ENCODE measurements around the gene PLA2G12A. TPM values are rescaled to one million over a fixed set of nuclear protein-coding genes. Genes with fewer than 3 reads are reported as not detected.

Gene PLA2G12A
- total RNA-seq, result 12.9 and 13.9 TPM in 2 replicates

GRCh38 chr4:109729718-109730618, at the start of gene PLA2G12A:
TSS of gene PLA2G12A (minus strand) at chr4:109730070. CDS start at chr4:109729809, 261 bp downstream.

GRCh38 chr4:109702950-109703663, 26.8 kb downstream of the PLA2G12A start, which contains the start of gene CASP6:
TSS of gene CASP6 (minus strand) at chr4:109703445. CDS start at chr4:109703395, 50 bp downstream.

Small RNA genes within 50 kb of the gene (small RNA-seq; reads per million reads assigned to genes)
- not detected for gene HIGD1AP14

Other genes with a start within 250 kb of the PLA2G12A start
- gene MCUB, start 169.8 kb downstream of the PLA2G12A start, total RNA-seq, result 25.4 and 32.7 TPM in 2 replicates
- gene CASP6, start 26.6 kb downstream of the PLA2G12A start, total RNA-seq, result 8.8 and 12.7 TPM in 2 replicates
- 0.73 TPM in 1 of 2 replicates, not detected in the other for gene CFI, start 71.9 kb upstream of the PLA2G12A start, total RNA-seq
- 2.6 and 3.9 TPM in 2 replicates for gene GAR1, start 85.7 kb upstream of the PLA2G12A start, total RNA-seq
- not detected in 2 replicates for gene RRH, start 97.9 kb upstream of the PLA2G12A start, total RNA-seq
- gene LRIT3, start 118.0 kb upstream of the PLA2G12A start, total RNA-seq, result under 0.01 TPM in 2 replicates
- gene EGF, start 182.8 kb upstream of the PLA2G12A start, total RNA-seq, result 0.20 and 0.73 TPM in 2 replicates